Activated CD8-positive, alpha-beta memory T cell treated with anti-CD3 and anti-CD28 coated beads for 24 hours (primary cell): ENCODE data around the gene EPC2.
"Not testable (repeated sequence)": the region's sequence is repeated elsewhere in the genome, so short reads cannot be mapped to it uniquely, and the experiment has no call there.

Experiments used
- DNase-seq: peaks from one replicate; pipeline ENCODE4 v3.0.0-alpha.2; 2020

Gene EPC2

DNA sequence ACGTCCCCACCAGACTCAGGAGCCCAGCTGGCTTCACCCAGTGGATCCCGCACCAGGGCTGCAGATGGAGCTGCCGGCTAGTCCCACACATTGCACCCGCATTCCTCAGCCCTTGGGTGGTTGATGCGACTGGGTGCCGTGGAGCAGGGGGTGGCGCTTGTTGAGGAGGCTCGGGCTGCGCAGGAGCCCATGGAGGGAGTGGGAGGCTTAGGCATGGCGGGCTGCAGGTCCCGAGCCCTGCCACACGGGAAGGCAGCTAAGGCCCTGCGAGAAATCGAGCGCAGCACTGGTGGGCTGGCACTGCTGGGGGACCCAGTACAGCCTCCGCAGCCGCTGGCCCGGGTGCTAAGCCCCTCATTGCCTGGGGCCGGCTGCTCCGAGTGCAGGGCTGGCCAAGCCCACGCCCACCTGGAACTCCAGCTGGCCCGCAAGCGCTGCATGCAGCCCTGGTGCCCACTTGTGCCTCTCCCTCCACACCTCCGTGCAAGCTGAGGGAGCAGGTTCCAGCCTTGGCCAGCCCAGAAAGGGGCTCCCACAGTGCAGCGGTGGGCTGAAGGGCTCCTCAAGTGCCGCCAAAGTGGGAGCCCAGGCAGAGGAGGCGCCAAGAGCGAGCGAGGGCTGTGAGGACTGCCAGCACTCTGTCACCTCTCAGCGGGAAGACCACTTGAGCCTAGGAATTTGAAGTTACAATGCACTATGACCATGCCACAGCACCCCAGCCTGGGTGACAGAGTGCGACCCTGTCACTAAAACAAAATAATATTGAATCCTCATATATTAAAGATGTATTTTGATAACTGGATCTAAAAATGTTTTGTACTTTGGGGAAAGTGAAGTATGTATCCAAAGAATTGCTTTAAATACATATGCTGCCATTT, 34.0 kb downstream of the EPC2 start:
- DNase-seq, result not testable (repeated sequence)

DNA sequence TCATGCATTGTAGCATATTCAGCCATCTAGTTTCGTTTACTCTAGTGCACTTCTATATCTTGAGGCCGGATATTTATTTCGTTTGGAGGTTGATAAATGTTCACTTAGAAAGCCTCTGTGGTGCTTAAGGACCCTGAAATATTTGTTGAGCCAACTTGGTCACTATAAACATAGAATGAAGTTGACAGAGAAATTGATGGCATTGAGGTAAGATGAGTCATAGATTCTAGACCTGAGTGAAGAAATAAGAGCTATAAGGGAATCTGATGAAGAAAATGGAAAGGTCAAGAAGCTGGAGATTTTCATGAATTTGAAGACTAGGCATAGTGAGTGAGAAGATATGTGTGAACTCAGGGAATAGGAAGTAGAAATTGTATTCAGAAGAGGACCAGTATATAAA, 35.9 kb downstream of the EPC2 start:
- DNase-seq, result no peak

DNA sequence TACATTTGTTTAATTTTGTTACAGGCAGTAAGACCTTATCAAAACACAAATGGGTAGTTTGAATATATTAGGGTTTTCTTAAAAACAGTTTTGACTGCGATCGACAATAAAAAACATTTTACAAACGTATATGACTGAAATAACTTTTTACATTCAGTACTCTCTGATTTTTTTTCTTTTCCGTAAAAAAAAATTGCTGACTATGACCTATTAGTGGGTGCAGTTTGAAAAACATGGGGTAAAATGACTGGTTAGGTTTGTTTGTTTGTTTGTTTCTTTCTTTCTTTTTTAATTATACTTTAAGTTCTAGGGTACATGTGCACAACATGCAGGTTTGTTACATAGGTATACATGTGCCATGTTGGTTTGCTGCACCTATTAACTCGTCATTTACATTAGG, 36.9 kb downstream of the EPC2 start:
- no peak for DNase-seq

DNA sequence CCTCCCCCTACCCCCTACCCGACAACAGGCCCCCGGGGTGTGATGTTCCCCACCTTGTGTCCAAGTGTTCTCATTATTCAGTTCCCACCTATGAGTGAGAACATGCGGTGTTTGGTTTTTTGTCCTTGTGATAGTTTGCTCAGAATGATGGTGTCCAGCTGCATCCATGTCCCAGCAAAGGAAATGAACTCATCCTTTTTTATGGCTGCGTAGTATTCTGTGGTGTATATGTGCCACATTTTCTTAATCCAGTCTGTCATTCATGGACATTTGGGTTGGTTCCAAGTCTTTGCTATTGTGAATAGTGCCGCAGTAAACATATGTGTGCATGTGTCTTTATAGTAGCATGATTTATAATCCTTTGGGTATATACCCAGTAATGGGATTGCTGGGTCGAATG, 37.3 kb downstream of the EPC2 start:
- not testable (repeated sequence) for DNase-seq

GRCh38 chr2:148684507-148684906, 40.0 kb downstream of the EPC2 start:
- no peak for DNase-seq

GRCh38 chr2:148687543-148687942, 43.0 kb downstream of the EPC2 start:
- DNase-seq, result no peak

DNA sequence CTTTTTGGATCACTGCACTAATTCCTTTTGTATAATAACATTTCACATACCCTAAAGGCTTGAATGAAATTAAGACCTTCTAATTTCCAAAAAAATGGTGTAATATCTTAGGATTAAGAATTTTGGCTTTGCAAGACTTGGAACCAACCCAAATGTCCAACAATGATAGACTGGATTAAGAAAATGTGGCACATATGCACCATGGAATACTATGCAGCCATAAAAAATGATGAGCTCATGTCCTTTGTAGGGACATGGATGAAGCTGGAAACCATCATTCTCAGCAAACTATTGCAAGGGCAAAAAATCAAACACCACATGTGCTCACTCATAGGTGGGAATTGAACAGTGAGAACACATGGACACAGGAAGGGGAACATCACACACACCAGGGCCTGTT, 43.5 kb downstream of the EPC2 start:
- not testable (repeated sequence) for DNase-seq

DNA sequence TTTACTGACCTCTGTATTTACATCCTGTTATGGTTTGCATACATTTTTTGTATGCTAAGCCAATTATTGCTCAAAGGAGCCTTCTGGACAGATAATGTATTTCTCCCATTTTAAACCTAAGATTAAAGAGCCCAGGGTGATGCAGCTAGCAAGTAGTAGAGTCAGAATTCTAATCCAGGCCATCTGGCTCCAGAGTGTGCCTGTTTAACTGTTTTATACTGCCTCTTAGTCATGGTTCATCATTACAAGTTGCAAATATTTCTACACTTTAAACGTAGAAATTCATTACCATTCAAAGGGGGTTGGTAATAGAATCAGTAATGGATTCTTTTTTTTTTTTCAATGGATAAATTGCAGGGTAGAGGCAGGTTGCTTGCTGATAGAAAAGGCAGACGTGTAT, 52.4 kb downstream of the EPC2 start:
- no peak for DNase-seq

DNA sequence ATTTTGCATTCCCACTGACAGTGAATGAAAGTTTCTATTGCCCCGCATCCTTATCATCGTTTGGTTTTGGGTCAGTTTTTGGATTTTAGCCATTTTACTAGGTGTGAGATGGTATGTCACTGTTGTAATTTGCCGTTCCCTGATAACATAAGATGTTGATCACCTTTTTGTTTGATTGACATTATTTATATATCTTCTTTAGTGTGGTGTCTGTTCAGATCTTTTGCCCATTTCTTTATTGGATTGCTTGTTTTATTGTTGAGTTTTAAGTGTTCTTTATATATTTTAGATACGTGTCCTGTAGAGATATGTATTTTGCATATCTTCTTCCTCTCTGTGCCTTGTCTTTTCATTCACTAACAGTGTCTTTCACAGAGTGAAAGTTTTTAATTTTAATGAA, 55.3 kb downstream of the EPC2 start:
- DNase-seq, result no peak

DNA sequence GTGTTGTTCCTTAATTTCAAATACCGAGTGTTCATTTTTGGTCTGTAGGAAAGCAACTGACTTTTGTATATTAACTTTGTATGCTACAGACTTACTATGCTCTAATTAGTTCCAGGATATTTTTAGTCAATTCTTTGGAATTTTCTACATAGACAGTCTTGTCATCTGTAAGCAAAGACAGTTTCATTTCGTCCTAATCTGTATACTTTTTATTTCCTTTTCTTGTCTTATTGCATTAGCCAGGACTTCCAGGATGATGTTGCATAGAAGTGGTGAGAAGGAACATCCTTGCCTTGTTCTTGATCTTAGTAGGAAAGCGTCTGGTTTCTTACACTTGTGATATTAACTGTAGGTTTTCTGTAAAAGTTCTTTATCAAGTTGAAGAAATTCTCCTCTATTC, 56.5 kb downstream of the EPC2 start:
- no peak for DNase-seq

- no peak for DNase-seq
These were observed 57.3 kb downstream of the EPC2 start for GRCh38 chr2:148701877-148702276.

DNA sequence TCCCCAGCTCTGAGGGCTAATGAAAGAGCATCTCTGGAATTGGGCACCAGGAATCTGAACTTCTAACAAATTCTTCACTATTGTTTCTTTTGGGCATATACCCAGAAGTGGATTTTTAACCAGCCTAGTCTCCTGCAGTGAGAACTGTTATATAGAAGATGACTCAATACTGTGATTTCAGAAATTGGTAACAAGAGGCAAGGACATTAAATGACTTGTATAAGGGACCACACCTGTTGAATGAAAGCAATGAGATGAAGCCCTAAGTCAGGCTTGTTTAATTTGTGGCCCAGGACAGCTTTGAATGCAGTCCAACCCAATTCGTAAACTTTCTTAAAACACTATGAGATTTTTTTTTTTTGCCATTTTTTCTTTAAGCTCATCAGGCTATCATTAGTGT, 57.9 kb downstream of the EPC2 start:
- no peak for DNase-seq

DNA sequence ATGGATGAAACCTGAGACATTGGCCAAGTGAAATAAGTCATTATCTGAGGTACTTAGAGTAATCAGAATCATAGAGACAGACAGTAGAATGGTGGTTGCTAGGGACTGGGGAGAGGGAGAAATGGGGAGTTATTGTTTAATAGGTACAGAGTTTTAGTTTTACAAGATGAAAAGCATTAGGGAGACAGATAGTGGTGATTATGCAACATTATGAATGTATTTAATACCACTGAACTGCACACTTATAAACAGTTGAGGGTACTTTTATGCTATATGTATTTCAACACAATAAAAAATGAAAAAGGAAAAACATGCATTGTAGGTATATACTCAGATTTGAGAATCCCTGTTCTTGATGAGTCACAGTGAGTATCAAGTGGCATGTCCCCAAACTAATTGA, 59.7 kb downstream of the EPC2 start:
- DNase-seq, result no peak

- DNase-seq, result no peak
These were observed 71.9 kb downstream of the EPC2 start for GRCh38 chr2:148716378-148716920.

DNA sequence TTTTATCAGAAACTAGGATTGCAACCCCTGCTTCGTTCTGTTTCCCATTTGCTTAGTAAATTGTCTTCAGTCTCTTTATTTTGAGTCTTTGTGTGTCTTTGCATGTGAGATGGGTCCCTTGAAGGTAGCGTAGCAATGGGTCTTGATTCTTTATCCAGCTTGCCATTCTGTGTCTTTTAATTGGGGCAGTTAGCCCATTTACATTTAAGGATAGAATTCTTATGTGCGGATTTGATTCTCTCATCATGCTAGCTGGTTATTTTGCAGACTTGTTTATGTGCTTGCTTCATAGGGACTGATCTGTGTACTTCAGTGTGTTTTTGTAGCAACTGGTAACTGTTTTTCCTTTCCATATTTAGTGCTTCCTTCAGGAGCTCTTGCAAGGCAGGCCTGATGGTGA, 73.5 kb downstream of the EPC2 start:
- DNase-seq, result no peak

DNA sequence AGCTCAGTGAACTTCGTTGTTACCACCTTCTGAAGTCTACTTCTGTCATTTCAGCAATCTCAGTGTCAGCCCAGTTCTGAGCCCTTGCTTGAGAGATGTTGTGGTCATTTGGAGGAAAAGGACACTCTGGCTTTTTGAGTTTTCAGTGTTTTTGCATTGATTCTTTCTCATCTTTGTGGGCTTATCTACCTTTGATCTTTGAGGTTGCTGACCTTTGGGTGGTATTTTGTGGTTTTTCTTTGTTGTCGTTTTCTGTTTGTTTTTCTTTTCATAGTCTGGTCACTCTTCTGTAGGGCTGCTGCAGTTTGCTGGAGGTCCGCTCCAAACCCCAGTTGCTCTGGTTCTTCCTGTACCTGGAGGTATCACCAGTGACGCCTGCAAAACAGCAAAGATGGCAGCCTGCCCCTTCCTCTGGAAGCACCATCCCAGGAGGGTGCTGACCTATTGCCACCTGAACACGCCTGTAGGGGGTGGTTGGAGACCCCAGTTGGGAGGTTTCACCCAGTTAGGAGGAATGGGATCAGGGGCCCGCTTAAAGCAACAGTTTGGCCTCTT, 74.7 kb downstream of the EPC2 start:
- no peak for DNase-seq

DNA sequence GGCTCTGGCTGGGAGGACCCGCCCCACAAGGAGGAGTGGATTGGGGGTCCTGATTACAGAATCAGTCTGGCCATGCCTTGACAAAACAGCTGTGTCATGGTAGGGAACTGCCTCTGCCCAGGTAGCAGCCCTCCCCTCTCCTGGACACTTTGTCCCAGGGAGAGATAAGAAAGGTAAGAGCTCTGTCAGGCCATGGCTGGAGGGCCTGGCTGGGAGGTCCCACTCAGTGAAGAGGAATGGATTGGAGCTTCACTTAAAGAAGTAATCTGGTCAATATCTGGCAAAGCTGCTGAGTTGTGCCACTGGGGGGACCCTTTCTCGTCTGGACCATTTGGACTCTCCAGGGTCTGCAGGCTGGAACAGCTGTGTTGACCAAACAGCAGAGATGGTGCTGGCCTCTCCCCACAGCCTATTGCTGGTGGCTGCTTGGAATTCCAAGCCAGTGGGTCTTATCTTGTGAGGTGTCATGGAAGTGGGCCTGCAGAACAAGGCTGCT, 75.4 kb downstream of the EPC2 start:
- no peak for DNase-seq

DNA sequence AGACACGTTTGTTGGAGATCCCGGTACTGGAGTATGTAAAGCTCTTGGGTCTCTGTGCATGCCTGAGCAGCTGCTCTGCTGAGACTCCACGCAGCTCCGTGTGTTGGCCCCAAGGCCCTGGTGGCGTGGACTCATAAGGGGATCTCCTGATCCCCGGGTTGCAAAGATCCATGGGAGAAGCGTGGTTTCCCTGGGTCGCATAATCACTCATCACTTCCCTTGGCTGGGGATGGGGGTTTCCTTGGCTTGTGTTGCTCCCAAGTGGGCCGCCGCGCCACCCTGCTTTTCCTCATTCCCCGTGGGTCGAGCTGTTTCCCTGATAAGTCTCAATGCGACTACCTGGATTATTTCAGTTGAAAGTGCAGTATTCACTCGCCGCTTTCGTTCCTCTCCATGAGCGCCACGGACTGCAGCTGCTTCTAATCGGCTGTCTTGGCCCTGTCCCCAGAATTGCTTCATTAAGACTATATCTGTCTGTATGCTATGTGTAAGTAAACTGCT, 76.0 kb downstream of the EPC2 start:
- no peak for DNase-seq

DNA sequence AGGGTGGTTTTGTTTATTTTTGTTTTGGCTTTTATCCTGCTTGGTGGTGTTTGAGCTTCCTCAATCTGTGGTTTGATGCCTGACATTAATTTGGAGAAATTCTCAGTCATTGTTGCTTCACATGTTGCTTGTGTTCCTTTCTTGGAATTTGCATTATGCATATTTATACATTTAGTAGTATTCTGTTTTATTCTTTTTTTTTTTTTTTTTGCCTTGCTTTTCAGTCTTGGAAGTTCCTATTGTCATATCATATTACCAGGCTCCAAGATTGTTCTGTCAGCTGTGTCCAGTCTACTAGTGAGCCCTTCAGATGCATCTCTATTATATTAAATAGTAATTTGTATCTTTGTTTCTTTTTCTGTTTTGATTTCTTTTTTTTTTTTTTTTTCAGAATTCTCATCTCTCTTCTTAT, 77.0 kb downstream of the EPC2 start:
- DNase-seq, result no peak

GRCh38 chr2:148721991-148722777, 77.6 kb downstream of the EPC2 start:
- no peak for DNase-seq

GRCh38 chr2:148725564-148725963, 81.0 kb downstream of the EPC2 start:
- no peak for DNase-seq

DNA sequence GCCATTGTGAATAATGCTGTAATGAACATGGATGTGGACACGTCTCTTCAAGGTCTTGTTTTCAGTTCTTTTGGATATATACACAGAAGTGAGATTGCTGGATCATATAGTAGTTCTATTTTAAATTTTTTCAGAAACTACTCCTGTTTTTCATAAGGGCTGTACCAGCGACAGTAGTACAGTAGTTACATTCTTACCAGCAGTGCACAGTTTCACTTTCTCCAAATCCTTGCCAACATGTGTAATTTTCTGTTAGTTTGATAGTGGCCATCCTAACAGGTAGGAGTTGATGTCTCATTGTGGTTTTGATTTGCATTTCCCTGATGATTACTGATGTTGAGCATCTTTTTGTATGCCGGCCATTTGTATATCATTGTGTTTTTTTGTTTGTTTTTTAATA, 81.7 kb downstream of the EPC2 start:
- no peak for DNase-seq

- no peak for DNase-seq
These were observed 85.5 kb downstream of the EPC2 start for GRCh38 chr2:148730085-148730484.
